NCI-H1048 (cell line): Measurements from ENCODE around the gene CASQ1.

Source experiments
- DNase-seq: peaks from one replicate; lab custom pipeline; 2025; lab: John Stamatoyannopoulos, UW

Gene CASQ1

DNA sequence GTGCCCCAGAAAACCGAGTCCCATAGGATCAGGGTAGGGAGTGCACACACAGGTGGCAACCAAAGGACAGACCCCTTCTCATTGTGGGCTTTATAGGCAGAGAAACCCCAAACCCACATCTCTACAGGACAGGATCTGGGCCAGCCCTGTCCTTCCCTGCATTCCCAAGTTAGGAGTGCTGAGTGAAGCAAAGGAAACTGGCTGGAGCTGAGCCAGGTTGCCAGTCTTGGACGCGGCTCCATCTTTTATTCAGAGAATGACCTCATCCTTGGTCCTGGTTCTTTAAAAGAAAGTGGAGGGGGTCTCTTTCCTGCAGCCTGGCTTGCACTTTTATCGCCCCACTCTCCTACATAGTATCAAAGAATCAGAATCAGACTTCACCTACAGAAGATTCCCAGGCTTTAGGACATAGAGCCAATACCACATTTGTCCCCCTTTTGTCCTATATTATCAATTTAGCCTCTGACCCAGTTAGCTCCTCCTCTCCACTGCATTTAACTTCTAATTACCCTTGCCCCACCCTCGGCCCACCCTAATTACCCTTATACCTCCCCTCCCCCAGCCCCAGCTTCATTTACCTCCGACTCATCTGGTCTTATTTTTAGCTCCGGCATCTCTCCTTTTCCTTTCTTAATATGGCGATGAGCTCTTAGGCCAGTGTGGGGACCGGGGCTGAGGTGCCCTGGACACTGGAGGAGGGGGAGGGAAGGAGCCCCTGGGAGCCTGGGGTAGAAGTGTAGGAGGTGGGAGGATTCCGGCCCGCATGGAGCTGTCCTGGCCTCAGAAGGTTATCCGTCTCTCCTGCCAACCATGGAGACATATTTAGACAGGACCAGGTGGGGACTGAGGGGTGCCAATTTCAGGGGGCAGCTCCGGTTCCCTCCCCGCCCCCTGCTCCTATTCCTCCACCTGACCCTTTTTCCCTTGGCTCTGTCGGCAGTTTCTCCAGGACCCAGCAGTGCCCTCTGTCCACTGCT is at the start of gene CASQ1:
TSS of gene CASQ1 (plus strand) at position 927 of the 977 bp plus-strand sequence. CDS start 177 bp downstream, outside the sequence.
- DNase-seq: no peak

GRCh38 chr1:160143695-160144094 is 46.7 kb upstream of the CASQ1 start:
- no peak for DNase-seq

- no peak for DNase-seq
These were observed 45.5 kb upstream of the CASQ1 start for GRCh38 chr1:160144921-160145320.

DNA sequence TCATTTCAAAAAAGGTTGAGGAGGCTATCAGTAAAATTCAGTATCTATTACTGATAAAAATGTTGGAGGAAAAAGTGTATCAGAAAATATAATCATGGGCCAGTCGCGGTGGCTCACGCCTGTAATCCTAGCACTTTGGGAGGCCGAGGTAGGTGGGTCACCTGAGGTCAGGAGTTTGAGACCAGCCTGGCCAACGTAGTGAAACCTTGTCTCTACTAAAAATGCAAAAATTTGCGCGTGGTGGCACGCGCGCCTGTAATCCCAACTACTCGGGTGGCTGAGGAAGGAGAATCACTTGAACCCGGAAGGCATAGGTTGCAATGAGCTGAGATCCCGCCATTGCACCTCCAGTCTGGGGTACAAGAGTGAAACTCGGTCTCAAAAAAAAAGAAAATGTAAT is 44.3 kb upstream of the CASQ1 start:
- DNase-seq: no peak

DNA sequence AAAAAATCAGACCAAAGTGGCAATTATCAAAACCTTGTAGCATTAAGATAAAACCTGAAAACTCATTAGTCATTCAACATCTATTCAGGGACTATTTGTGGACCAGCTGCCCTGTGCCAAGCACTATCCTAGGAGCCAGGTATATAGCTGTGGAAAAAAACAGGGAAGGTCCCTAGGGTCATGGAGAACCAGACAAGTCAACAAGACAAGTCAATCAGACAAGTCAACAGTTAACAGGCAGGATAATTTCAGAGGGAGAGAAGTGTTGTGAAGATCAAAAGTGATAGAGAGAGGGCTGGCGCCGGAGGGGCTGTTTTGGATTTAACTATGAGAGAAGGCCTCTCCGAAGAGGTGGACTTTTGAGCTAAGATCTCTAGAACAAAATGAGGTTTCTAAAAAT is 42.3 kb upstream of the CASQ1 start:
- no peak for DNase-seq

DNA sequence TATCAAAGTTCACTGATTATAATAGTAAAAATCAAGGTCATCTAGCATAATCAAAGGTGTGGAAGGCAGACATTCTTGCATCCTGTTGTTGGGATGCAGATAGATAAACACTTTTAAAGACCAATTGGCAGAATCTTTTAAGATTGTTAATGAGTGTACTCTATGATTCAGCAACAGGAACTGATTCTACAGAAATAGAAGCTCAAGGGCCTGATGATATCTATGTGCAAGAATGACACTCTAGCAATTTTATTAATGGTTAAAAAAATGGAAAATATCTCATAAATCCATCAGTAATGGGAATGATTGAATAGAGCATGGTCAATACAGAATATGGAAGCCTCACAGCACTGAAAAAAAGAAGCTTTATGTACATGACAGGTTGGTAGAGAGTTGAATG is 41.1 kb upstream of the CASQ1 start:
- no peak for DNase-seq

DNA sequence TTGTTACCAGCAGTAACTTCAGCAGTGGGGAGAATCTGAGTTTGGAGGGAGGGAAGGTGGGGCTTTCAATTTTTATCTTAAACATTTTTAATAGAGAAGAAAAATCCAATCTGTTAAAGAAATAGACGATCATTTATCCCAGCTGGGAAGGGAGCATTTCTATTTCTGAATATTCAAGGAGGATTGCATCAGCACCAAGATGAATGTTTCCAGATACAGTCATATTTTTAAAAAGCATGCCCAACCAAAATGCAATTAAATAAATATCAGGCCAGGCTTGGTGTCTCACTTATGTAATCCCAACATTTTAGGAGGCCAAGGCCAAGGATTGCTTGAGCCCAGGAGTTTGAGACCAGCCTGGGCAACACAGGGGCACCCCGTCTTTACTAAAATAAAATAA is 40.7 kb upstream of the CASQ1 start:
- DNase-seq: no peak

DNA sequence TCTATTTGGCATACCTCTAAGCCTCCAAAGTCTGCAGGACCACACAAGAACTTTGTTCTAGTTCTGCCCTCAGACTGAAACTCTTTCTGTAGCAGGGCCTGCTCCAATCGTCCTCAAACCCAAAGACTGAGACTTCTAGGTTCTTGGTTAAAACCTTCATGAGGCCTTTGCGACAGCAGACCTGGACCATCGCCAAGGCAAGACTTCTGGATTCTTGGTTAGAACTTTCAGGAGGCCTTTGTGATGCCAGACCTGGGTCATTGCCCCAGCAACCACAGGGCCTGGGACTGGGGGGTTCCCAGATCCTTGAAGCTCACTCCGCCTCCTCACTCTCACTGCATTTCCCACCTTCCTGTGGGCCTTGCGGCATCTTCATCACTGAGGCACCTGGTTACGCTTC is 39.1 kb upstream of the CASQ1 start, which contains the start of gene ATP1A4:
TSS of gene ATP1A4 (plus strand) at position 301 of the 400 bp plus-strand sequence. CDS start 438 bp downstream, outside the sequence.
- no peak for DNase-seq

GRCh38 chr1:160154790-160155189 is 35.6 kb upstream of the CASQ1 start:
- no peak for DNase-seq

GRCh38 chr1:160156361-160156760 is 34.0 kb upstream of the CASQ1 start:
- no peak for DNase-seq

DNA sequence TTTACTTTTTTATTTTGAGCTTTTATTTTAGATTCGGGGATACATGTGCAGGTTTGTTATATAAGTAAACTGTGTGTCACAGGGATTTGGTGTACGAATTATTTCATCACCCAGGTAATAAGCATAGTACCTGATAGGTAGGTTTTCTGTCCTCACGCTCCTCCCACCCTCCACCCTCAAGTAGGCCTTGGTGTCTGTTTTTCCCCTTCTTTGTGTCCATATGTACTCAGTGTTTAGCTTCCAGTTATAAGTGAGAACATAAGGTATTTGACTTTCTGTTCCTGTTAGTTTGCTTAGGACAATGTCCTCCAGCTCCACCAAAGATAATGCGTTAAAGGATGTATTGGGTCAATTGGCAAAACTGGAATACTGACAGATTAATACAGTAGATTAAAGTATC is 33.2 kb upstream of the CASQ1 start:
- no peak for DNase-seq

DNA sequence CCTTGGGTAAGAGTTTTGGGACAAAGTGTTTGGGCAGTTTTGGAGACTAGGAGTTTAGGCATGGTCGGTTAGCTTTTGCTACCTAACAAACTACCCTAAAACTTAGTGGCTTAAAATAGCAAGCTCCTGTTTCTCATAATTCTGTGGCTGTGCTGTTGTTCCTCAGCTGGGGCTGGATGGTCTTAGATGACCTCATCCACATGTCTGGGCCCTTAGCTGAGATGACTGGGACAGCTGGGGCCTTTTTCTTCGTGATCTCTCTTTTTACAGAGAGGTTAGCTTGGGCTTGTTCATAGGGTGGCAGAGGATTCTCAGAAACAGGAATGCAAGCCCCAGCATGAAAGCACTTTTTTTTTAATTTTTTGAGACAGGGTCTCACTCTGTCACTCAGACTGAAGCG is 32.3 kb upstream of the CASQ1 start:
- no peak for DNase-seq

- no peak for DNase-seq
These were observed 31.8 kb upstream of the CASQ1 start for GRCh38 chr1:160158534-160158933.

DNA sequence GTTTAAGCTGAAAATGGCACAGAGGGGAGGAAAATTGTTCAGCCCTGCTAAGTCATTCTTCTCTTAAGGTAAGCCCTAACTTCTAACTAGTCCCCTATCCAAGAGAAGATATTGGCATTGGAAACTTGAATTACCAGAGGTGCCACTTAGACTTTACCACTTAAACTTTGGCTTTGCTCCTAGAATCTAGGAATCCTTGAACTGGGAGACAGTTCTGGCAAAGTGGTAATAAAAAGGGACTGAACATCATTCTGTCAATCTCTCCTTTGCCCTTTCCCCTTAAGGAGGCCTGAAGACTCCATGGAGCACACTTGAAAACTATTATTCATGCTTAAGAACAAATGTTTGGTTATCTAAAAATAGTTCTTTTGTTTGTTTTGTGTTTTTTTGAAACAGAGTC is 30.5 kb upstream of the CASQ1 start:
- DNase-seq: no peak

GRCh38 chr1:160161965-160162705 is 28.2 kb upstream of the CASQ1 start:
- DNase-seq: no peak

GRCh38 chr1:160162931-160163330 is 27.4 kb upstream of the CASQ1 start:
- DNase-seq: no peak

- DNase-seq: no peak
These were observed 26.8 kb upstream of the CASQ1 start for GRCh38 chr1:160163615-160164014.

DNA sequence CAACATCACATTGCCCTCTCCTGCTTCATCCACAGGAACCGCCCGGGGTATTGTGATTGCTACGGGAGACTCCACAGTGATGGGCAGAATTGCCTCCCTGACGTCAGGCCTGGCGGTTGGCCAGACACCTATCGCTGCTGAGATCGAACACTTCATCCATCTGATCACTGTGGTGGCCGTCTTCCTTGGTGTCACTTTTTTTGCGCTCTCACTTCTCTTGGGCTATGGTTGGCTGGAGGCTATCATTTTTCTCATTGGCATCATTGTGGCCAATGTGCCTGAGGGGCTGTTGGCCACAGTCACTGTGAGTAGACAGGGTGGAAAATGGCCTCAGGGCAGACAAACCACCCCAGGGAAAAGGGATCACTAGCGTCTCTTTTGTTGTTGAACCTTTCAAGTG is 26.3 kb upstream of the CASQ1 start:
- no peak for DNase-seq

- DNase-seq: no peak
These were observed 24.1 kb upstream of the CASQ1 start for GRCh38 chr1:160166166-160166868.

GRCh38 chr1:160167056-160167455 is 23.3 kb upstream of the CASQ1 start:
- no peak for DNase-seq

DNA sequence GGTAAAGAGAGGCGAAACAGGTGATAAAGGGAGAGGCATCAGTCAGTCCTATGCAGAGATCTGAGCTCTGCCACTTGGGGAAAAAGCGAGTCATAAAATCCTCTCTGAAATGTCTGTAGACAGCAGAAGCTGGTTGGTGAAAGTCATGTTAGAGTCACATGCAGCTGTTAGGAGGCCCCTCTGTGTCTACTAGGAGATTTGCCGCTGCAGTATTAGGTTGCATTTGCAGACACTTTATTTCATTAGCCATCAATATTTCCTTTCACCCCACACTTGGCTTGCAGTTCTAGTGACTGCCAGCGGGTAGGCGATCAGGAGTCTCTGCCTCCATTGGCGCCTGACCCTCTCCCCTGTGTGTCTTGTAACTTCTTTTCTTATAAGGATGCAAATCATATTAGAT is 22.8 kb upstream of the CASQ1 start:
- DNase-seq: no peak

DNA sequence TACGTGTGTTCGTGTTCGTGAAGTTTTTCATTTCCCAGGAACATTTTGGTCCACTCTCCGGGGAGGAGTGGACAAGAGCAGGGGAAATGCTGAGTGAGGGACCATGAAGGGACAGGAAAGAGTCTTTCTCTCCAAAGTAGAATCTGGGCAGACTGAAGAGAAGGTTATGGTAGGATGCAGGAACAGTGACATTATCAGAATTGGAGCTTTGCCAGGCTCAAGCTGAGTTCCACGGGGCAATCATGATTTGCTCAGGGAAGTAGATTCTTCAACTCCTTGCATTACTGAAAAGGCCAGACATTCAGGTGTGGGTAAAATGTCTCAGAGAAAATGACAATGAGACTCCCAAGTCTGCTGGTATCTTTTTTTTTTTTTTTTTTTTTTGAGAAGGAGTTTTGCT is 22.4 kb upstream of the CASQ1 start:
- DNase-seq: no peak
